MM.1S (cell line): ENCODE results near the gene EXOC6.

Experiments used
- DNase-seq: peaks from one replicate; pipeline ENCODE4 v3.0.0-alpha.2; 2015
- H2AFZ ChIP-seq: fragments of 300-600 bp; sonication (generic); 2 replicates; pipeline ENCODE4 v1.6.0; 2016; ENCODE audit warnings: antibody characterized with exemption, low read length
- H3F3A ChIP-seq: fragments of 300-600 bp; sonication (generic); 2 replicates; pipeline ENCODE4 v1.6.1; 2016; ENCODE audit warnings: mild to moderate bottlenecking, antibody characterized with exemption, low read length, moderate library complexity, mixed read lengths; ENCODE audit not compliant: insufficient read depth
- H3K27ac ChIP-seq: fragments of 300-600 bp; sonication (generic); 2 replicates; pipeline ENCODE4 v1.5.1; 2016; ENCODE audit warnings: mild to moderate bottlenecking, low read length
- H3K27me3 ChIP-seq: fragments of 300-600 bp; sonication (generic); replicated peaks from 2 replicates; pipeline ENCODE4 v1.6.0; 2016; ENCODE audit warnings: low read length; ENCODE audit not compliant: insufficient read depth
- H3K36me3 ChIP-seq: fragments of 300-600 bp; sonication (generic); replicated peaks from 2 replicates; pipeline ENCODE4 v1.6.1; 2016; ENCODE audit warnings: mild to moderate bottlenecking, low read length, mixed read lengths; ENCODE audit not compliant: insufficient read depth
- H3K4me1 ChIP-seq: fragments of 300-600 bp; sonication (generic); 2 replicates; pipeline ENCODE4 v1.6.1; 2016; ENCODE audit warnings: low read length, mixed read lengths
- H3K4me2 ChIP-seq: fragments of 300-600 bp; sonication (generic); 2 replicates; pipeline ENCODE4 v1.6.0; 2016; ENCODE audit warnings: low read depth, low read length
- H3K4me3 ChIP-seq: fragments of 300-600 bp; sonication (generic); 2 replicates; pipeline ENCODE4 v1.5.1; 2016; ENCODE audit warnings: low read length, mixed read lengths
- H3K79me2 ChIP-seq: fragments of 300-600 bp; sonication (generic); 2 replicates; pipeline ENCODE4 v1.6.1; 2016; ENCODE audit warnings: mixed run types, low read length, mixed read lengths
- H3K9ac ChIP-seq: fragments of 300-600 bp; sonication (generic); 2 replicates; pipeline ENCODE4 v1.6.1; 2016; ENCODE audit warnings: low read length, mixed read lengths
- H3K9me2 ChIP-seq: fragments of 300-600 bp; sonication (generic); replicated peaks from 2 replicates; pipeline ENCODE4 v1.6.1; 2016; ENCODE audit warnings: mild to moderate bottlenecking, low read length, mixed read lengths; ENCODE audit not compliant: insufficient read depth
- H3K9me3 ChIP-seq: fragments of 300-600 bp; sonication (generic); replicated peaks from 2 replicates; pipeline ENCODE4 v1.6.1; 2016; ENCODE audit warnings: mild to moderate bottlenecking, low read length, mixed read lengths; ENCODE audit not compliant: insufficient read depth
- H4K20me1 ChIP-seq: fragments of 300-600 bp; sonication (generic); 2 replicates; pipeline ENCODE4 v1.6.1; 2016; ENCODE audit warnings: mild to moderate bottlenecking, low read length, moderate library complexity, mixed read lengths; ENCODE audit not compliant: insufficient read depth
- CTCF ChIP-seq: fragments of 300-600 bp; sonication (generic); IDR thresholded peaks from 2 replicates; pipeline ENCODE4 v1.5.1; 2016; ENCODE audit warnings: antibody characterized with exemption, low read length, mixed read lengths
- EZH2 ChIP-seq: fragments of 300-600 bp; sonication (generic); optimal IDR thresholded peaks from 2 replicates; pipeline ENCODE3; 2017; ENCODE audit warnings: low read depth, mild to moderate bottlenecking, antibody characterized with exemption, low read length, mixed read lengths
- EZH2phosphoT487 ChIP-seq: fragments of 300-600 bp; sonication (generic); IDR thresholded peaks from 2 replicates; pipeline ENCODE4 v1.6.1; 2018; ENCODE audit warnings: antibody characterized with exemption, low read length

The EXOC6 gene

GRCh38 chr10:92995509-92995908 lies 147.2 kb downstream of the EXOC6 start:
- Histone ChIP-seq H3K9me2 (no peaks in the 10 kb centered on the region), H3K27me3 (no peaks in the 10 kb centered on the region), H3K9me3 (no peaks in the 10 kb centered on the region), H3K4me2 (no peak overlapping the region), H3K27ac (no peak overlapping the region), H4K20me1 (no peaks in the 10 kb centered on the region), H3K4me1 (peaks cover 16% of the 10 kb centered on the region), H3K4me3 (no peak overlapping the region), H3K79me2 (no peaks in the 10 kb centered on the region), H3K9ac (no peak overlapping the region), H3K36me3 (no peaks in the 10 kb centered on the region), H2AFZ (no peak overlapping the region), H3F3A (no peaks in the 10 kb centered on the region)
- TF ChIP-seq EZH2phosphoT487 (no peak), CTCF (no peak), EZH2 (no peak)
- no peak for DNase-seq

GRCh38 chr10:92997620-92998019 lies 149.3 kb downstream of the EXOC6 start:
- H3K36me3 ChIP-seq: no peaks in the 10 kb centered on the region
- H3K9me2 ChIP-seq: no peaks in the 10 kb centered on the region
- no peaks in the 10 kb centered on the region for H3F3A ChIP-seq
- TF ChIP-seq EZH2 (no peak), CTCF (no peak), EZH2phosphoT487 (no peak)
- H4K20me1 ChIP-seq: no peaks in the 10 kb centered on the region
- no peak for DNase-seq
- H3K27ac ChIP-seq: no peak overlapping the region
- H3K4me1 ChIP-seq: peaks cover 16% of the 10 kb centered on the region
- H3K4me3 ChIP-seq: no peak overlapping the region
- H3K9me3 ChIP-seq: no peaks in the 10 kb centered on the region
- peak overlapping the region; percentile 27; the same call in 1 of the 2 replicates for H3K4me2 ChIP-seq
- no peak overlapping the region for H2AFZ ChIP-seq
- no peak overlapping the region for H3K9ac ChIP-seq
- H3K27me3 ChIP-seq: no peaks in the 10 kb centered on the region
- no peaks in the 10 kb centered on the region for H3K79me2 ChIP-seq

GRCh38 chr10:92999191-92999590 lies 150.9 kb downstream of the EXOC6 start:
- H3K9me2 ChIP-seq: no peaks in the 10 kb centered on the region
- H3K9me3 ChIP-seq: no peaks in the 10 kb centered on the region
- H3K4me3 ChIP-seq: no peak overlapping the region
- no peak for DNase-seq
- H3K4me1 ChIP-seq: peaks cover 16% of the 10 kb centered on the region
- no peak overlapping the region for H3K9ac ChIP-seq
- H4K20me1 ChIP-seq: no peaks in the 10 kb centered on the region
- H3K27me3 ChIP-seq: no peaks in the 10 kb centered on the region
- no peaks in the 10 kb centered on the region for H3F3A ChIP-seq
- no peak overlapping the region for H3K27ac ChIP-seq
- H3K36me3 ChIP-seq: no peaks in the 10 kb centered on the region
- TF ChIP-seq CTCF (no peak), EZH2phosphoT487 (no peak), EZH2 (no peak)
- H3K79me2 ChIP-seq: no peaks in the 10 kb centered on the region
- no peak overlapping the region for H2AFZ ChIP-seq
- H3K4me2 ChIP-seq: no peak overlapping the region
